A549 (cell line): Measurements from ENCODE around the gene ACAA1.

Source experiments
- EP300 ChIP-seq, 2 experiments: fragments of >200 bp; sonication (Bioruptor Twin); formaldehyde crosslinking; IDR thresholded peaks; 2 replicates in 1 of 2; 3 replicates in 1 of 2; pipeline ENCODE4 v1.6.1; 2016 to 2017
- MYC ChIP-seq: IDR thresholded peaks from 2 replicates; pipeline ENCODE4 v1.6.1; 2012; ENCODE audit warnings: mild to moderate bottlenecking, inconsistent platforms, low read length, improper control_type of control experiment, borderline replicate concordance
- NFE2L2 ChIP-seq: fragments of 150-350 bp; conservative IDR thresholded peaks from 2 replicates; pipeline ENCODE4 v1.6.1; 2014; ENCODE audit warnings: low read length
- POLR2A ChIP-seq: IDR thresholded peaks from 2 replicates; pipeline ENCODE4 v1.6.1; 2012; ENCODE audit warnings: mild to moderate bottlenecking, low read length
- REST ChIP-seq: fragments of 200-600 bp; sonication (generic); IDR thresholded peaks from 2 replicates; pipeline ENCODE4 v1.6.1; 2016; ENCODE audit warnings: antibody characterized with exemption, mild to moderate bottlenecking, moderate library complexity
- RNF2 ChIP-seq: fragments of 200-600 bp; sonication (generic); IDR thresholded peaks from 2 replicates; pipeline ENCODE4 v1.6.1; 2016; ENCODE audit warnings: low read depth, mild to moderate bottlenecking, antibody characterized with exemption, moderate library complexity, borderline replicate concordance

DNA sequence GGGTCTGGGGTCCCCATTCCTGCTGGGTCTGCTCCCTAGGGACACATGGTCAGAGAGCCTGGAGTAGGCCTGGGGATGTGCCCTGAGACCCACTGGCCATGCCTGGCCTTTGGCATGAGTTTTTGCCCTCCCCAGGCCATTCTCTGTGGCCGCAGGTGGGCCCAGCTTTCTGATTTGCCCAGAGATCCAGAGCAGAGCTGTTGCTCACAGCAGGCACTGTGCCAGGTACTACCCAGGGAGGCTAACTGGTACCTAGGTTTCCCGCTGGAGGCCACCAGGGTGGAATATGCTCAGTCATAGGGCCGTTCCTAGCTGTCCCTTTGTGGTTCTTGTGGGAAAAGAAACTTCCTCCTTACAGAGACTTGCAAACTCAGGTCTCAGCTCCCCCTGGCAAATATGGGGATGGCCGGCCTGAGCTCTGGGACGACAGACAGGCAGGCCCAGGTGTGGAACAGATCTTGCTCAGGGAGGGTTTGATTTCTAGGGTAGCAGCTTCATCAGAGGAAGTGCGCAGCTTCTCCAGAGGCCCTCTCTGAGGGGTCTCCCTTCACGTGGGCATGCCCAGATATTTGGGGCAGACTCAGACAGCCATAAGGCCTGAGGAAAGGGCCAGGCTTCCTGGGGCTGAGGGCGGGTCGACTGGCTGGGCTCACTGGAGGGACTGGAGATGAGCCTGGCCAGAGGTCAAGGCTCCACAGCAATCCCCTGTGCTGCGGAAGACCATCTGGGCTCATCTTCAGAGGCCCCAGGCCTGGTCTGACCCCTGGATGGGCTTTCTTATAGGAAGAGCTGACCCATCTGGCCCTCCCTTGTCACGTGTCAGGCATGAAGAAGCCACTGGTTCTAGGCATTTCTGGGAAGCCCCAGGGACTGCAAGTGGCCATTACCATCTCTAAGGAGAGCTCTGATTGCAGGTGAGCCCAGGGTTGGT is 28.0 kb downstream of the ACAA1 start:
- TF ChIP-seq RNF2: no peak
- TF ChIP-seq MYC: no peak
- TF ChIP-seq EP300 (IDR thresholded peaks at IDR 0.05): no peak
- TF ChIP-seq NFE2L2: no peak
- no peak for TF ChIP-seq POLR2A
- no peak for TF ChIP-seq REST
